ENCODE data around the gene CRYBG3.

DNA sequence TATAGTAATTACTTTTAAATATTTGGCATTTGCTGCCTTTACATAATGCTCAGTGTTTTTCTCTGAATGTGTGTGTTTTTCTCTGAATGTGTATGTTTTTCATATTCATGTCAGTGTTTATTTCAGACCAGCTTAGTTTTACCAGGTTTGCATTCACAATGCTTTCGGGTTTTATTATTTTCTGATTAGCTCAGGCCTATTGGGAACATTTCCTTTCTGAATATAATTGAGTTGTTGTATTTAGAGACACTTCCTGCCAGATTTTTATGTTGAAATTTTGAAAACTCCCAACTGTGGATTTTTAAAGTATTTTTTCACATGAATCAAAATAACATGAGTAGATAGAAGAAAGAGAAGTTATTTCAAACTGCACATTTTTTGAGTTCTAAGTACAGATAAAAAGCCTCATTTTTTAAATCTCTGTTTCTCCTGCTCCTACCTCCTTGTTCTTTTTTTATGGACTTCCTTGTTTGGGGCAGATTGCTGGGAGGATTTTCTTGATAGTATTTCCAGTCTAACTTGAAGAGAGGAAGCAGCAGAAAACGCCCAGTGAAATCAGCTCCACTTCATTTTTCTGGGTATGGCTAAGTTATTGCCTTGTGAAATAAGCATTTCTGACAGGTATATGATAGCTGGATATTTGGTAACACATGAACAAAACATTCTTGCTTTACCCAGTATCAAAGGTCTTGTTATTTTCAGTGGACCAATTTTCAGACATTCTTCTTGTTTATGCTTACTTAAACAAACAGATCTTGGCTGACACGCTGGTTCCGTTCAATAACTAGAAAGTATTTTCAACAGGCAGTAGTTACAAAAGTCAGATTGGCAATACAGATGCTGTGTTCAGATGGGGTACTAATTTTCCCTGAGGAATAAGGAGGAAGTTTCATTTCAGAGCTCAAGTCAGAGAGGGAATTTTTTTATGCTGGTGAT, 79.8 kb downstream of the CRYBG3 start:
- TF ChIP-seq, protein P1, sequence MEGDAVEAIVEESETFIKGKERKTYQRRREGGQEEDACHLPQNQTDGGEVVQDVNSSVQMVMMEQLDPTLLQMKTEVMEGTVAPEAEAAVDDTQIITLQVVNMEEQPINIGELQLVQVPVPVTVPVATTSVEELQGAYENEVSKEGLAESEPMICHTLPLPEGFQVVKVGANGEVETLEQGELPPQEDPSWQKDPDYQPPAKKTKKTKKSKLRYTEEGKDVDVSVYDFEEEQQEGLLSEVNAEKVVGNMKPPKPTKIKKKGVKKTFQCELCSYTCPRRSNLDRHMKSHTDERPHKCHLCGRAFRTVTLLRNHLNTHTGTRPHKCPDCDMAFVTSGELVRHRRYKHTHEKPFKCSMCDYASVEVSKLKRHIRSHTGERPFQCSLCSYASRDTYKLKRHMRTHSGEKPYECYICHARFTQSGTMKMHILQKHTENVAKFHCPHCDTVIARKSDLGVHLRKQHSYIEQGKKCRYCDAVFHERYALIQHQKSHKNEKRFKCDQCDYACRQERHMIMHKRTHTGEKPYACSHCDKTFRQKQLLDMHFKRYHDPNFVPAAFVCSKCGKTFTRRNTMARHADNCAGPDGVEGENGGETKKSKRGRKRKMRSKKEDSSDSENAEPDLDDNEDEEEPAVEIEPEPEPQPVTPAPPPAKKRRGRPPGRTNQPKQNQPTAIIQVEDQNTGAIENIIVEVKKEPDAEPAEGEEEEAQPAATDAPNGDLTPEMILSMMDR (tag by site-specific recombination; IDR thresholded peaks at IDR 0.05): no peak
- TF ChIP-seq ZBTB10 (tag by site-specific recombination; IDR thresholded peaks at IDR 0.05): no peak
- no peak for TF ChIP-seq ZNF133 (tag by site-specific recombination; IDR thresholded peaks at IDR 0.05)
- no peak for TF ChIP-seq ZNF792 (tag by site-specific recombination; IDR thresholded peaks at IDR 0.05)
- no peak for TF ChIP-seq KLF9 (tag by site-specific recombination; IDR thresholded peaks at IDR 0.05; ENCODE audit: low read depth)
- TF ChIP-seq ZNF416 (tag by site-specific recombination; IDR thresholded peaks at IDR 0.05): no peak
- TF ChIP-seq YY1 (tag by site-specific recombination; IDR thresholded peaks at IDR 0.05): no peak
